Brain microvascular endothelial cell (primary cell): ENCODE measurements around the gene DEGS2.
A peak's percentile ranks its signal among the peaks of the same experiment; 100 is the strongest.

Source experiments
- DNase-seq: peaks from one replicate; pipeline ENCODE4 v3.0.0-alpha.2; 2020
- H3K27ac ChIP-seq: fragments of 250-450 bp; sonication (Bioruptor Pico); 2 replicates; pipeline ENCODE4 v1.5.1; 2020; ENCODE audit warnings: mild to moderate bottlenecking, moderate library complexity
- H3K27me3 ChIP-seq: fragments of 250-450 bp; sonication (Bioruptor Pico); replicated peaks from 2 replicates; pipeline ENCODE4 v1.5.1; 2020; ENCODE audit warnings: mild to moderate bottlenecking
- H3K36me3 ChIP-seq: fragments of 250-450 bp; sonication (Bioruptor Pico); replicated peaks from 2 replicates; pipeline ENCODE4 v1.5.1; 2020; ENCODE audit warnings: mild to moderate bottlenecking
- H3K4me3 ChIP-seq: 2 replicates; pipeline ENCODE4 v1.5.1; 2011; ENCODE audit warnings: low read depth, mild to moderate bottlenecking, control low read depth, low read length, moderate library complexity
- in situ Hi-C: cut with HindIII; loops from 2 replicates; pipeline ENCODE4 v1.10.0; 2017; ENCODE audit warnings: low sequenced_read_pairs, low pct_ligation_motif_present
- TF ChIP-seq, protein P1 (sequence below): IDR thresholded peaks from 2 replicates; pipeline ENCODE4 v1.5.1; 2011; ENCODE audit warnings: low read depth, mild to moderate bottlenecking, moderate library complexity, low read length, control low read depth, inconsistent platforms; ENCODE audit errors: missing control alignments

The DEGS2 gene

DNA sequence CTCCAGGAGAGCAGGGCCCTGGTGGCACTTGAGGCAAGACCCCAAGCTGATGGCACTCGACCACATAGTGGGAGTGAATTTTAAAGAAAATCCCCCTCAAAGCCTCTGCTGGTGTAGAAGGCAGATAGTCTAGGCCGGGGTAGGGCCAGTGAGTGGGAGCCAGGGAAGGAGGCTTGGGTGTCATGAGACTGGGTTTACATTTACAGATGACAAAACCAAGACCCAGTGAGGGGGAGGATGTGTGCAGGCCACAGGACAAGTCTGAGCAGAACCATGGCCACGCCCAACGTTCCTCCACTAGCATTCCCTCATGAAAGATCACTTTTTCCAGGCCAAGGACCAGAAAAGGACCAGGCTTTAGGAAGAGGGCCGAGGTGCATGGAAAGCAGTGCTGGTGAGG, 52.2 kb downstream of the DEGS2 start:
- TF ChIP-seq, protein P1, sequence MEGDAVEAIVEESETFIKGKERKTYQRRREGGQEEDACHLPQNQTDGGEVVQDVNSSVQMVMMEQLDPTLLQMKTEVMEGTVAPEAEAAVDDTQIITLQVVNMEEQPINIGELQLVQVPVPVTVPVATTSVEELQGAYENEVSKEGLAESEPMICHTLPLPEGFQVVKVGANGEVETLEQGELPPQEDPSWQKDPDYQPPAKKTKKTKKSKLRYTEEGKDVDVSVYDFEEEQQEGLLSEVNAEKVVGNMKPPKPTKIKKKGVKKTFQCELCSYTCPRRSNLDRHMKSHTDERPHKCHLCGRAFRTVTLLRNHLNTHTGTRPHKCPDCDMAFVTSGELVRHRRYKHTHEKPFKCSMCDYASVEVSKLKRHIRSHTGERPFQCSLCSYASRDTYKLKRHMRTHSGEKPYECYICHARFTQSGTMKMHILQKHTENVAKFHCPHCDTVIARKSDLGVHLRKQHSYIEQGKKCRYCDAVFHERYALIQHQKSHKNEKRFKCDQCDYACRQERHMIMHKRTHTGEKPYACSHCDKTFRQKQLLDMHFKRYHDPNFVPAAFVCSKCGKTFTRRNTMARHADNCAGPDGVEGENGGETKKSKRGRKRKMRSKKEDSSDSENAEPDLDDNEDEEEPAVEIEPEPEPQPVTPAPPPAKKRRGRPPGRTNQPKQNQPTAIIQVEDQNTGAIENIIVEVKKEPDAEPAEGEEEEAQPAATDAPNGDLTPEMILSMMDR, result no peak
- Histone ChIP-seq H3K27me3 (no peaks in the 10 kb centered on the region), H3K36me3 (no peaks in the 10 kb centered on the region), H3K27ac (no peak overlapping the region), H3K4me3 (no peak overlapping the region)
- in situ Hi-C loops, result no loop called here
- no peak for DNase-seq

DNA sequence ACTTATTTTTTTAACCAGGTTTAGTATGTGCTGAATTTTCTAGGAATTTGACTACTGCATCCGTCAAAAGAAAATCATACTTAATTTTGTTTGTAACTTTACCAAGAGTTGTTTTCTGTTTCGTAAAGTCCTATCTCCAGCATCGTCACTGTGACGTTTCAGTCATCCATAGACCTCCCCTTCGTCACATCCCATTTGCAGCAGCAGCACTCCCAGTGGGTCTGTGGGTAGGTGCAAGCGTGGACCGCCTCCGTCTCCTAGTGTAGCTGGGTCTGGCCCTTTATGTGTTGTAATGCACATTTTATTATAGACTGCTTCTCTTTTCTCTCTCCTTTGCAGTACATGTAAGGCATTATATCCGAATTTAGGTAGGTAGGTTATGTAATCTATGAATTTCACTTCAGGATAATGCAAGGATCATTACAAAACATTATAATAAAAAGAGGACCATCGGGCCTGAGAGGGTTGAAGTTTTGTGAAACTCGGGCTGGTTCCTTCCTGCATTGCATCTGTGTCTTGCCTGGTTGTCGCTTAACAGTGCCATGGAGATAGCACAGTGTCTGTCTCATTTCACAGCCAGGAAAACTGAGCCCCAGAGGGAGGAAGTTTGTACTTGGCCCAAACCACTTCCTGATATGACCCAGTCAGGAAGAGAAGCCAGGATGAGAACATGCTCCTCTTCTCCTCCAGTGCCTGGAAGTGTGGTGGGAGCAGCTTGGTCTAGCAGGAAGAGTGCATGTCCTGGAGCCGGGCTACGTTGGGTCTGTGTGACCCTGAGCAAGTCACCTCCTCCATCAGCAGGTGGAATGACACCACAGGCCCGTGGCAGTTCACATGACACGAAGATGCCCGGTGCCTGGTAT, 53.0 kb downstream of the DEGS2 start:
- no peak for DNase-seq
- Histone ChIP-seq H3K27me3 (no peaks in the 10 kb centered on the region), H3K27ac (no peak overlapping the region), H3K4me3 (no peak overlapping the region), H3K36me3 (no peaks in the 10 kb centered on the region)
- TF ChIP-seq, protein P1, result peak; percentile 18
- in situ Hi-C loops, result no loop called here

- TF ChIP-seq, protein P1, result no peak
- no peak for DNase-seq
- Histone ChIP-seq H3K36me3 (no peaks in the 10 kb centered on the region), H3K27ac (no peak overlapping the region), H3K27me3 (no peaks in the 10 kb centered on the region), H3K4me3 (no peak overlapping the region)
- in situ Hi-C loops, result no loop called here
These were observed 53.9 kb downstream of the DEGS2 start for GRCh38 chr14:100105357-100106169.

DNA sequence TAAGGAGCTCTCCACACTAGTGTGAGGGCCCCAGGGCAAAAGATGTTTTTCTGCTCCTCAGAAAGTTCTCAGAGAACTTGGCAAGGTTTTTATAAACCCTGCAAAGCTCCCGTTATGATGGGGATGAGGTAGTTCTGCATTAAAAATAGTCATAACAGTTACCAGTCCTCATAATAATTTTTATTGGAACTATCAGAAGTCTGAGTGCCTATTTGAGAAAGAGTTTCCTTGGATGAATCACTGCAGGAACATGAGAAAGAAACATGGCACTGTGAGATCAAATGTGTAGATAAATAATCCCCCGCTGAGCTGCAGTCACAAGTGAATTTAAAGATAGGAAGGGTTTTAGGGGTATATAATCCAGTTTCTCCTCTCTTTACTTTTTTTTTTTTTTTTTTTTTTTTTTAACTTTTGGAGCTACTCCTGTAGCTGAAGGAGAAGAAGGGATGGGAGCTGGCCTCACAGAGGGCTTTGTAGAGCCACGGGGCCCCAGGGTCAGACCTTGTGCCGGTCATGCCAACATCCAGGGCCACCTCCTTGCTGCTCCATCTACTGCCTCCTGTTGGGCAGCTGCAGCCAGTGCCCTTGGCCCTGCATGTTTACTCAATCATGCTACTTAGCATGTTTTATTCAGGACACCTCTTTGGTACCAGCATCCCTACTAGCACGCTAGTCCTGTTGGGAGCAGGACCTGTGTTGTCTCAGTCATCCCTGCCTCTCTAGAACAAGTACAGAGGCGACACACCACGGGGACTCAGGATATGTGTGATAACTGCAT, 54.7 kb downstream of the DEGS2 start:
- TF ChIP-seq, protein P1, result peak; percentile 41
- H3K4me3 ChIP-seq, result no peak overlapping the region
- H3K27me3 ChIP-seq, result no peaks in the 10 kb centered on the region
- peak; percentile 60 for DNase-seq
- in situ Hi-C loops, result no loop called here
- H3K36me3 ChIP-seq, result no peaks in the 10 kb centered on the region
- H3K27ac ChIP-seq, result peak overlapping the region; percentile 58

DNA sequence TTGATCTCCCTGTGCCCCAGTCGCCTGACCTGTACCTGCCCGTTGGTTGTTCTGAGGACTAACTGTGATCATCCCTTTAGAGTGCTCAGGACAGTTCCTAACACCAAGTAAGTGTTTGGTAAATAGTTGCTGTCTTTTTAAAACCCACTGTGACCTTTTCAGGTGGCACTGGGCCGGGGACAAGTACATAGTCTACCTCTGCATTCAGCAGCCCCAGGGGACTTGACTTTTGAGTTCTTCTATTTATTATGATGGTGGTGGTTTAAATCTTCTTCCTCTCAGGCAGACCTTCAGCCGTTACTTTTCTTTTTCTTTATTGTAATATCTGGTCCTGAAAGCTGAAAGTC, 55.5 kb downstream of the DEGS2 start:
- peak overlapping the region; percentile 58 for H3K27ac ChIP-seq
- H3K36me3 ChIP-seq, result no peaks in the 10 kb centered on the region
- no peak for DNase-seq
- TF ChIP-seq, protein P1, result no peak
- no peaks in the 10 kb centered on the region for H3K27me3 ChIP-seq
- in situ Hi-C loops, result no loop called here
- H3K4me3 ChIP-seq, result no peak overlapping the region
